ENCODE data around the gene SDK2. TPM values are rescaled to one million over a fixed set of nuclear protein-coding genes. Genes with fewer than 3 reads are reported as not detected.
"Not testable (repeated sequence)": the region's sequence is repeated elsewhere in the genome, so short reads cannot be mapped to it uniquely, and the experiment has no call there.

SDK2 gene
- total and polyA plus RNA-seq, 7 experiments from 2014 or later = 0.64 to 14.1 (median 8.2) TPM

- intact Hi-C loops (cut with micrococcal nuclease) = no loop called here
- ChIA-PET POLR2A (no interaction called here), CTCF (interaction anchor here (0.6 kb wide), 1 partner anchor 32 kb away, joined by 3 read pairs; no protein-coding TSS in a partner anchor)
- peaks cover 0 to 2% (median 0%) of the 10 kb centered on the region in 5 donors for H3K27me3 Mint-ChIP-seq
- no peaks in the 10 kb centered on the region for H3K9me3 Mint-ChIP-seq
- no peaks in the 10 kb centered on the region for H3K9me3 ChIP-seq (ENCODE audit: control insufficient read depth in 2 of 3, low read length in 3 of 3)
- ATAC-seq (no peak), DNase-seq (no peak)
- H3K27ac Mint-ChIP-seq = peak overlapping the region in 1 of 9 donors; percentile 33
- H3K4me1 Mint-ChIP-seq = peaks cover 0 to 4% (median 0%) of the 10 kb centered on the region in 7 donors
- no peaks in the 10 kb centered on the region for H3K27me3 ChIP-seq (ENCODE audit: control insufficient read depth in 2 of 2, insufficient read depth in 2 of 2, low read length in 2 of 2)
- no peak overlapping the region for H3K27ac ChIP-seq (ENCODE audit: low read depth, low read length)
- no peak overlapping the region for H3K4me3 Mint-ChIP-seq
- no peaks in the 10 kb centered on the region for H3K4me1 ChIP-seq (ENCODE audit: control insufficient read depth in 2 of 2, insufficient read depth in 2 of 2, low read length in 2 of 2)
- H3K36me3 ChIP-seq (ENCODE audit: control insufficient read depth in 2 of 3, insufficient read depth in 3 of 3, low read length in 3 of 3) = no peaks in the 10 kb centered on the region
- H3K4me3 ChIP-seq (ENCODE audit: low read length) = no peak overlapping the region
- H3K36me3 Mint-ChIP-seq = peaks cover 0 to 6% (median 0%) of the 10 kb centered on the region in 5 donors
Measured at GRCh38 chr17:73336408-73337329, 307.6 kb downstream of the SDK2 start.

GRCh38 chr17:73335591-73336407, 308.4 kb downstream of the SDK2 start:
- POLR2A ChIA-PET = no interaction called here
- no peak for ATAC-seq

GRCh38 chr17:73334771-73335513, 309.3 kb downstream of the SDK2 start:
- Mint-ChIP-seq H3K4me1 (peaks cover 0 to under 1% (median 0%) of the 10 kb centered on the region in 7 donors), H3K9me3 (no peaks in the 10 kb centered on the region), H3K36me3 (peaks cover 0 to 6% (median 0%) of the 10 kb centered on the region in 5 donors), H3K27me3 (peaks cover 0 to 5% (median 0%) of the 10 kb centered on the region in 5 donors), H3K27ac (no peak overlapping the region), H3K4me3 (no peak overlapping the region)
- ATAC-seq (no peak), DNase-seq (no peak)
- intact Hi-C loops (cut with micrococcal nuclease) = no loop called here
- Histone ChIP-seq H3K27ac (ENCODE audit: low read depth, low read length) (no peak overlapping the region), H3K4me1 (ENCODE audit: control insufficient read depth in 2 of 2, insufficient read depth in 2 of 2, low read length in 2 of 2) (no peaks in the 10 kb centered on the region), H3K27me3 (ENCODE audit: control insufficient read depth in 2 of 2, insufficient read depth in 2 of 2, low read length in 2 of 2) (no peaks in the 10 kb centered on the region), H3K36me3 (ENCODE audit: control insufficient read depth in 2 of 3, insufficient read depth in 3 of 3, low read length in 3 of 3) (no peaks in the 10 kb centered on the region), H3K9me3 (ENCODE audit: control insufficient read depth in 2 of 3, low read length in 3 of 3) (no peaks in the 10 kb centered on the region), H3K4me3 (ENCODE audit: low read length) (no peak overlapping the region)
- POLR2A ChIA-PET = no interaction called here
- CTCF ChIA-PET = no interaction called here

More at GRCh38 chr17:73335591-73336407, 308.4 kb downstream of the SDK2 start:
- peaks cover 0 to 6% (median 0%) of the 10 kb centered on the region in 5 donors for H3K36me3 Mint-ChIP-seq
- Histone ChIP-seq H3K4me3 (ENCODE audit: low read length) (no peak overlapping the region), H3K4me1 (ENCODE audit: control insufficient read depth in 2 of 2, insufficient read depth in 2 of 2, low read length in 2 of 2) (no peaks in the 10 kb centered on the region), H3K27ac (ENCODE audit: low read depth, low read length) (no peak overlapping the region), H3K36me3 (ENCODE audit: control insufficient read depth in 2 of 3, insufficient read depth in 3 of 3, low read length in 3 of 3) (no peaks in the 10 kb centered on the region), H3K9me3 (ENCODE audit: control insufficient read depth in 2 of 3, low read length in 3 of 3) (no peaks in the 10 kb centered on the region), H3K27me3 (ENCODE audit: control insufficient read depth in 2 of 2, insufficient read depth in 2 of 2, low read length in 2 of 2) (no peaks in the 10 kb centered on the region)
- H3K4me3 Mint-ChIP-seq = no peak overlapping the region
- no peak for DNase-seq
- CTCF ChIA-PET = no interaction called here
- no peaks in the 10 kb centered on the region for H3K9me3 Mint-ChIP-seq
- intact Hi-C loops (cut with micrococcal nuclease) = no loop called here
- H3K27me3 Mint-ChIP-seq = peaks cover 0 to 5% (median 0%) of the 10 kb centered on the region in 5 donors
- H3K27ac Mint-ChIP-seq = peak overlapping the region in 1 of 9 donors; percentile 28
- peaks cover 0 to 4% (median 0%) of the 10 kb centered on the region in 7 donors for H3K4me1 Mint-ChIP-seq

GRCh38 chr17:73333445-73333844, 310.8 kb downstream of the SDK2 start:
- H3K4me3 Mint-ChIP-seq; CTCF ChIA-PET; H3K4me3 ChIP-seq (ENCODE audit: low read length); H3K27me3 ChIP-seq (ENCODE audit: control insufficient read depth in 2 of 2, insufficient read depth in 2 of 2, low read length in 2 of 2); POLR2A ChIA-PET; H3K27ac ChIP-seq (ENCODE audit: low read depth, low read length); H3K27ac Mint-ChIP-seq; H3K9me3 Mint-ChIP-seq; ATAC-seq; H3K4me1 Mint-ChIP-seq; H3K4me1 ChIP-seq (ENCODE audit: control insufficient read depth in 2 of 2, insufficient read depth in 2 of 2, low read length in 2 of 2); H3K9me3 ChIP-seq (ENCODE audit: control insufficient read depth in 2 of 3, low read length in 3 of 3); intact Hi-C loops (cut with micrococcal nuclease); H3K27me3 Mint-ChIP-seq; H3K36me3 Mint-ChIP-seq; DNase-seq; H3K36me3 ChIP-seq (ENCODE audit: control insufficient read depth in 2 of 3, insufficient read depth in 3 of 3, low read length in 3 of 3): not testable (repeated sequence)

- H3K4me1 Mint-ChIP-seq = no peaks in the 10 kb centered on the region
- intact Hi-C loops (cut with micrococcal nuclease) = no loop called here
- H3K9me3 ChIP-seq (ENCODE audit: control insufficient read depth in 2 of 3, low read length in 3 of 3) = no peaks in the 10 kb centered on the region
- no peaks in the 10 kb centered on the region for H3K36me3 ChIP-seq (ENCODE audit: control insufficient read depth in 2 of 3, insufficient read depth in 3 of 3, low read length in 3 of 3)
- H3K27me3 Mint-ChIP-seq = peaks cover 0 to 8% (median 0%) of the 10 kb centered on the region in 5 donors
- no peak overlapping the region for H3K27ac ChIP-seq (ENCODE audit: low read depth, low read length)
- H3K4me3 ChIP-seq (ENCODE audit: low read length) = no peak overlapping the region
- no peaks in the 10 kb centered on the region for H3K9me3 Mint-ChIP-seq
- DNase-seq (no peak), ATAC-seq (no peak)
- H3K27ac Mint-ChIP-seq = no peak overlapping the region
- ChIA-PET CTCF (no interaction called here), POLR2A (no interaction called here)
- H3K27me3 ChIP-seq (ENCODE audit: control insufficient read depth in 2 of 2, insufficient read depth in 2 of 2, low read length in 2 of 2) = no peaks in the 10 kb centered on the region
- no peaks in the 10 kb centered on the region for H3K4me1 ChIP-seq (ENCODE audit: control insufficient read depth in 2 of 2, insufficient read depth in 2 of 2, low read length in 2 of 2)
- H3K4me3 Mint-ChIP-seq = no peak overlapping the region
- H3K36me3 Mint-ChIP-seq = no peaks in the 10 kb centered on the region
Measured at GRCh38 chr17:73331060-73331459, 313.2 kb downstream of the SDK2 start.

- Mint-ChIP-seq H3K36me3 (no peaks in the 10 kb centered on the region), H3K4me3 (no peak overlapping the region), H3K27ac (no peak overlapping the region), H3K27me3 (peaks cover 0 to 23% (median 5%) of the 10 kb centered on the region in 5 donors), H3K4me1 (no peaks in the 10 kb centered on the region), H3K9me3 (peaks cover 0 to 4% (median 0%) of the 10 kb centered on the region in 11 donors)
- intact Hi-C loops (cut with micrococcal nuclease) = no loop called here
- Histone ChIP-seq H3K9me3 (ENCODE audit: control insufficient read depth in 2 of 3, low read length in 3 of 3) (no peaks in the 10 kb centered on the region), H3K4me1 (ENCODE audit: control insufficient read depth in 2 of 2, insufficient read depth in 2 of 2, low read length in 2 of 2) (no peaks in the 10 kb centered on the region), H3K27me3 (ENCODE audit: control insufficient read depth in 2 of 2, insufficient read depth in 2 of 2, low read length in 2 of 2) (no peaks in the 10 kb centered on the region), H3K4me3 (ENCODE audit: low read length) (no peak overlapping the region), H3K36me3 (ENCODE audit: control insufficient read depth in 2 of 3, insufficient read depth in 3 of 3, low read length in 3 of 3) (no peaks in the 10 kb centered on the region), H3K27ac (ENCODE audit: low read depth, low read length) (no peak overlapping the region)
- ATAC-seq = no peak
- CTCF ChIA-PET = no interaction called here
- POLR2A ChIA-PET = no interaction called here
- no peak for DNase-seq
Measured at GRCh38 chr17:73327676-73328075, 316.6 kb downstream of the SDK2 start.

All from naive thymus-derived CD4-positive, alpha-beta T cell (primary cell).